ENCODE data around the gene ELOB. TPM values are rescaled to one million over a fixed set of nuclear protein-coding genes. Genes with fewer than 3 reads are reported as not detected.

ELOB gene
- total RNA-seq, 1 donor from 2014 or later, result 402 TPM

GRCh38 chr16:2816751-2817339 is 39.8 kb upstream of the ELOB start, which contains the start of gene PRSS21:
PRSS21 (plus strand) TSS chr16:2817237; CDS start chr16:2817269, 32 bp downstream.
- H2AFZ ChIP-seq (replicated peaks), result no peak within 1 kb of the TSS
- no peaks in the 10 kb centered on the region for H3K36me3 ChIP-seq
- no peak within 1 kb of the TSS for H3K27ac Mint-ChIP-seq
- no peaks in the 10 kb centered on the region for H3K9me3 ChIP-seq (ENCODE audit: low read depth)
- DNase-seq (ENCODE audit: low spot score), result no peak
- H3K4me3 Mint-ChIP-seq, result no peak within 1 kb of the TSS
- H4K20me1 ChIP-seq (ENCODE audit: low read depth), result no peaks in the 10 kb centered on the region
- no peak within 1 kb of the TSS for H3K27ac ChIP-seq
- H3K79me2 ChIP-seq (ENCODE audit: low read depth), result no peaks in the 10 kb centered on the region
- no peaks in the 10 kb centered on the region for H3K9me3 Mint-ChIP-seq
- TF ChIP-seq EZH2 (IDR thresholded peaks at IDR 0.05), result no peak
- TF ChIP-seq, protein P1, sequence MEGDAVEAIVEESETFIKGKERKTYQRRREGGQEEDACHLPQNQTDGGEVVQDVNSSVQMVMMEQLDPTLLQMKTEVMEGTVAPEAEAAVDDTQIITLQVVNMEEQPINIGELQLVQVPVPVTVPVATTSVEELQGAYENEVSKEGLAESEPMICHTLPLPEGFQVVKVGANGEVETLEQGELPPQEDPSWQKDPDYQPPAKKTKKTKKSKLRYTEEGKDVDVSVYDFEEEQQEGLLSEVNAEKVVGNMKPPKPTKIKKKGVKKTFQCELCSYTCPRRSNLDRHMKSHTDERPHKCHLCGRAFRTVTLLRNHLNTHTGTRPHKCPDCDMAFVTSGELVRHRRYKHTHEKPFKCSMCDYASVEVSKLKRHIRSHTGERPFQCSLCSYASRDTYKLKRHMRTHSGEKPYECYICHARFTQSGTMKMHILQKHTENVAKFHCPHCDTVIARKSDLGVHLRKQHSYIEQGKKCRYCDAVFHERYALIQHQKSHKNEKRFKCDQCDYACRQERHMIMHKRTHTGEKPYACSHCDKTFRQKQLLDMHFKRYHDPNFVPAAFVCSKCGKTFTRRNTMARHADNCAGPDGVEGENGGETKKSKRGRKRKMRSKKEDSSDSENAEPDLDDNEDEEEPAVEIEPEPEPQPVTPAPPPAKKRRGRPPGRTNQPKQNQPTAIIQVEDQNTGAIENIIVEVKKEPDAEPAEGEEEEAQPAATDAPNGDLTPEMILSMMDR (IDR thresholded peaks at IDR 0.05), result peak; percentile 18
- no peak within 1 kb of the TSS for H3K4me2 ChIP-seq
- no peaks in the 10 kb centered on the region for H3F3A ChIP-seq (ENCODE audit: low read depth)
- peaks cover 6% of the 10 kb centered on the region for H3K4me1 Mint-ChIP-seq
- H3K4me3 ChIP-seq, result no peak within 1 kb of the TSS
- no peak within 1 kb of the TSS for H3K9ac ChIP-seq
- H3K27me3 Mint-ChIP-seq (ENCODE audit: insufficient read depth, low read depth), result peaks cover 7% of the 10 kb centered on the region
- H3K4me1 ChIP-seq, result peaks cover 5% of the 10 kb centered on the region
- no peaks in the 10 kb centered on the region for H3K27me3 ChIP-seq
- no peaks in the 10 kb centered on the region for H3K36me3 Mint-ChIP-seq

DNA sequence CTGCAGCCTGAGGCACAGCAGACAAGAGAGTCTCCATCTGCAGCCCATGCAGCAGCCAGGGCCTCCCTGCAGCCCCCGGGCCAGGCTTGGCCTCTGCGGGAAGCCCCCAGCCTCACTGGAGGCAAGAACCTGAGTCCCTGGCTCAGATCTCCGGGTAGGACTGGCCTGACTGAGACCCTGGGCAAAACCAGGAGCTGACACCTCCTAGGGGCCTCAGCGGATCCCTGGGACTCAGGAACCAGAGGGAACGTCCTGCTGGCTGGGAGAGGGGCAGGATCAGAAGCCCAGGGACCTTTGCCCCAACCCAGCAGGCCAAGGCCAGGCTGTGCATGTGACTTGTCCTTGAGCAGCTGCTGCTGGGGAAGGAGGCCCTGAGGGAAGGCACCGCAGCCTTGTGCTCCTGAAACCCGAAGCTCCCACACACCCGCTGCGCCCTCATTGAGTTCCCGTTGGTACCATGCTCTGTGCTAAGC is 38.3 kb upstream of the ELOB start:
- Histone ChIP-seq H4K20me1 (ENCODE audit: low read depth) (no peaks in the 10 kb centered on the region), H3K9me3 (ENCODE audit: low read depth) (no peaks in the 10 kb centered on the region), H2AFZ (replicated peaks) (no peak overlapping the region), H3K4me1 (peaks cover 3% of the 10 kb centered on the region), H3F3A (ENCODE audit: low read depth) (no peaks in the 10 kb centered on the region), H3K9ac (no peak overlapping the region), H3K27me3 (no peaks in the 10 kb centered on the region), H3K4me2 (no peak overlapping the region), H3K27ac (no peak overlapping the region), H3K79me2 (ENCODE audit: low read depth) (no peaks in the 10 kb centered on the region), H3K4me3 (no peak overlapping the region), H3K36me3 (no peaks in the 10 kb centered on the region)
- H3K27me3 Mint-ChIP-seq (ENCODE audit: insufficient read depth, low read depth), result peaks cover 7% of the 10 kb centered on the region
- H3K36me3 Mint-ChIP-seq, result no peaks in the 10 kb centered on the region
- H3K27ac Mint-ChIP-seq, result no peak overlapping the region
- no peak overlapping the region for H3K4me3 Mint-ChIP-seq
- DNase-seq (ENCODE audit: low spot score), result no peak
- H3K4me1 Mint-ChIP-seq, result peaks cover 6% of the 10 kb centered on the region
- no peaks in the 10 kb centered on the region for H3K9me3 Mint-ChIP-seq
- no peak for TF ChIP-seq EZH2phosphoT487 (IDR thresholded peaks at IDR 0.05)
- TF ChIP-seq, protein P1 (IDR thresholded peaks at IDR 0.05), result no peak
- TF ChIP-seq EZH2 (IDR thresholded peaks at IDR 0.05), result no peak

DNA sequence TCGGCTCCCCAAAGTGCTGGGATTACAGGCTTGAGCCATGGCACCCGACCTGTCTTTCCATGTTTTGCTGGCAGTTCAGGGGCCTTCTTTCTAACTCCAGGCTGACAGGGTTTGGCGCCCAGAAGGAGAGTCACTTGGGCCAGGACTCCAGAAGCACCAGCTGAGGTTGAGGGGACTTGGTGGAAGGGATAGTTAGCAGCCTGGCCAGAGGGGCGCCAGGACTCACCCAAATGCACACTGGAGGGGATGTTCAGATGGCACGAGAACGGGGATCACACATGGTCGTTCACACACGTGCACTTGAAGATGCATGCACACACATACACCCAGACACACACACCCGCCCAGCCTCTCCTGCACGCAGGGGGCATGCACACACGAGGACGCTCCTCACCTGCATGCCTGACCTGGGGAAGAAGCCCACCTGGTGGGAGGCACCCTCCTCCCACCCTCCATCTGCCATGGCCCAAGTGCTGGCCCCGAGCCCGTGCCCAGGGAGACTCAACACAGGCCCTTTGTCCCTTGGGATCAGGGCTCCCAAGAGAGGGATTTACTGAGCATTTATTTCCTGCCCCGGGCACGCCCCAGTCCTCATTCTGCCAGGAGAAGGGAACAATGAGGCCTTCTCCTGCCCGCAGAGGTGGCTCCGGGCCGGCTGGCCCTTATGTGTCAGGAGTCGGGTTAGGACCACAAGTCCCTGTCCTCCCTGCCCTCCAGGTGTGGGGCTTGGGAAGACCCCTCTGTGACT is 37.6 kb upstream of the ELOB start:
- peak overlapping the region; percentile 95 for H3K27ac Mint-ChIP-seq
- Histone ChIP-seq H3K79me2 (ENCODE audit: low read depth) (no peaks in the 10 kb centered on the region), H3K36me3 (no peaks in the 10 kb centered on the region), H2AFZ (replicated peaks) (no peak overlapping the region), H3K9ac (no peak overlapping the region), H3K27ac (no peak overlapping the region), H3K4me3 (no peak overlapping the region), H3K9me3 (ENCODE audit: low read depth) (no peaks in the 10 kb centered on the region), H4K20me1 (ENCODE audit: low read depth) (no peaks in the 10 kb centered on the region), H3K4me2 (no peak overlapping the region), H3K4me1 (no peaks in the 10 kb centered on the region), H3F3A (ENCODE audit: low read depth) (no peaks in the 10 kb centered on the region), H3K27me3 (no peaks in the 10 kb centered on the region)
- peaks cover 6% of the 10 kb centered on the region for H3K4me1 Mint-ChIP-seq
- no peaks in the 10 kb centered on the region for H3K36me3 Mint-ChIP-seq
- TF ChIP-seq EZH2 (IDR thresholded peaks at IDR 0.05), result no peak
- no peak for TF ChIP-seq EZH2phosphoT487 (IDR thresholded peaks at IDR 0.05)
- TF ChIP-seq, protein P1 (IDR thresholded peaks at IDR 0.05), result no peak
- DNase-seq (ENCODE audit: low spot score), result no peak
- H3K27me3 Mint-ChIP-seq (ENCODE audit: insufficient read depth, low read depth), result peaks cover 12% of the 10 kb centered on the region
- peak overlapping the region; percentile 57 for H3K4me3 Mint-ChIP-seq
- no peaks in the 10 kb centered on the region for H3K9me3 Mint-ChIP-seq

Data from neural progenitor cell (in vitro differentiated cells).